ENCODE measurements around the gene CCDC83.
"Not testable (repeated sequence)": the region's sequence is repeated elsewhere in the genome, so short reads cannot be mapped to it uniquely, and the experiment has no call there.

CCDC83 gene

GRCh38 chr11:85945788-85946187 lies 90.6 kb downstream of the CCDC83 start:
- no peak for FAIRE-seq

GRCh38 chr11:85946221-85946620 lies 91.0 kb downstream of the CCDC83 start:
- no peak for FAIRE-seq

- no peak for FAIRE-seq
Measured at GRCh38 chr11:85947431-85948272, 92.5 kb downstream of the CCDC83 start.

- no peak for FAIRE-seq
Measured at GRCh38 chr11:85948884-85949283, 93.7 kb downstream of the CCDC83 start.

GRCh38 chr11:85949798-85950197 lies 94.6 kb downstream of the CCDC83 start:
- no peak for FAIRE-seq

GRCh38 chr11:85950317-85951048 lies 95.3 kb downstream of the CCDC83 start:
- FAIRE-seq, result no peak

- no peak for FAIRE-seq
Measured at GRCh38 chr11:85951049-85951405, 95.8 kb downstream of the CCDC83 start.

GRCh38 chr11:85951428-85952107 lies 96.4 kb downstream of the CCDC83 start:
- no peak for FAIRE-seq

GRCh38 chr11:85952108-85952485 lies 96.9 kb downstream of the CCDC83 start:
- not testable (repeated sequence) for FAIRE-seq

- no peak for FAIRE-seq
Measured at GRCh38 chr11:85953491-85954143, 98.4 kb downstream of the CCDC83 start.

GRCh38 chr11:85955531-85955930 lies 100.3 kb downstream of the CCDC83 start:
- no peak for FAIRE-seq

- no peak for FAIRE-seq
Measured at GRCh38 chr11:85960678-85961077, 105.5 kb downstream of the CCDC83 start.

GRCh38 chr11:85961130-85961529 lies 105.9 kb downstream of the CCDC83 start:
- no peak for FAIRE-seq

GRCh38 chr11:85961930-85962363 lies 106.8 kb downstream of the CCDC83 start:
- no peak for FAIRE-seq

- no peak for FAIRE-seq
Measured at GRCh38 chr11:85965202-85965601, 110.0 kb downstream of the CCDC83 start.

GRCh38 chr11:85967457-85967856 lies 112.3 kb downstream of the CCDC83 start:
- no peak for FAIRE-seq

Data from TTC549 (cell line).